OCI-LY3 (cell line): ENCODE results near the gene SERPINB1.

Experiments
- H2AFZ ChIP-seq: fragments of 200-600, 300-600 bp; shearing (Covaris generic); 2 replicates; pipeline ENCODE4 v1.6.0; 2014; ENCODE audit warnings: antibody characterized with exemption, low read depth, low read length
- H3K27ac ChIP-seq: fragments of 200-600, 300-600 bp; sonication (generic); 2 replicates; pipeline ENCODE4 v1.5.1; 2014; ENCODE audit warnings: mild to moderate bottlenecking, low read length, moderate library complexity, mixed read lengths
- H3K27me3 ChIP-seq: fragments of 200-600, 300-600 bp; sonication (generic); 2 replicates; pipeline ENCODE4 v1.6.1; 2014; ENCODE audit warnings: low read depth, low read length, mixed read lengths
- H3K36me3 ChIP-seq: fragments of 200-600, 300-600 bp; sonication (generic); replicated peaks from 2 replicates; pipeline ENCODE3; 2014; ENCODE audit warnings: low read depth, low read length, mixed read lengths
- H3K4me1 ChIP-seq: fragments of 300-600, 200-600 bp; sonication (generic); 2 replicates; pipeline ENCODE4 v1.6.1; 2014; ENCODE audit warnings: low read length, mixed read lengths
- H3K4me2 ChIP-seq: fragments of 200-600, 300-600 bp; sonication (generic); 2 replicates; pipeline ENCODE4 v1.6.1; 2014; ENCODE audit warnings: low read length, mixed read lengths
- H3K4me3 ChIP-seq: fragments of 300-600, 200-600 bp; sonication (generic); 2 replicates; pipeline ENCODE4 v1.5.1; 2014; ENCODE audit warnings: antibody characterized with exemption, mild to moderate bottlenecking, low read length, moderate library complexity
- H3K79me2 ChIP-seq: fragments of 300-600, 200-600 bp; shearing (Covaris generic); 2 replicates; pipeline ENCODE4 v1.6.1; 2014; ENCODE audit warnings: mild to moderate bottlenecking, low read length, mixed read lengths
- H3K9ac ChIP-seq: fragments of 300-600, 200-600 bp; shearing (Covaris generic); 2 replicates; pipeline ENCODE4 v1.6.0; 2014; ENCODE audit warnings: mild to moderate bottlenecking, low read length, moderate library complexity
- H3K9me3 ChIP-seq: fragments of 200-600, 300-600 bp; shearing (Covaris generic); 2 replicates; pipeline ENCODE4 v1.6.1; 2014; ENCODE audit warnings: low read length, mixed read lengths; ENCODE audit not compliant: insufficient read depth
- H4K20me1 ChIP-seq: fragments of 200-600, 300-600 bp; sonication (generic); 2 replicates; pipeline ENCODE4 v1.6.1; 2016; ENCODE audit warnings: low read length, mixed read lengths; ENCODE audit not compliant: insufficient read depth
- EZH2phosphoT487 ChIP-seq: fragments of 200-600 bp; shearing (Covaris generic); IDR thresholded peaks from 2 replicates; pipeline ENCODE4 v1.6.1; 2018; ENCODE audit warnings: antibody characterized with exemption, mixed run types, low read depth
- TF ChIP-seq, protein P1 (sequence below): fragments of 200-600, 300-600 bp; sonication (generic); IDR thresholded peaks from 2 replicates; pipeline ENCODE4 v1.5.1; 2014; ENCODE audit warnings: antibody characterized with exemption, low read length, low read depth

SERPINB1 gene

DNA sequence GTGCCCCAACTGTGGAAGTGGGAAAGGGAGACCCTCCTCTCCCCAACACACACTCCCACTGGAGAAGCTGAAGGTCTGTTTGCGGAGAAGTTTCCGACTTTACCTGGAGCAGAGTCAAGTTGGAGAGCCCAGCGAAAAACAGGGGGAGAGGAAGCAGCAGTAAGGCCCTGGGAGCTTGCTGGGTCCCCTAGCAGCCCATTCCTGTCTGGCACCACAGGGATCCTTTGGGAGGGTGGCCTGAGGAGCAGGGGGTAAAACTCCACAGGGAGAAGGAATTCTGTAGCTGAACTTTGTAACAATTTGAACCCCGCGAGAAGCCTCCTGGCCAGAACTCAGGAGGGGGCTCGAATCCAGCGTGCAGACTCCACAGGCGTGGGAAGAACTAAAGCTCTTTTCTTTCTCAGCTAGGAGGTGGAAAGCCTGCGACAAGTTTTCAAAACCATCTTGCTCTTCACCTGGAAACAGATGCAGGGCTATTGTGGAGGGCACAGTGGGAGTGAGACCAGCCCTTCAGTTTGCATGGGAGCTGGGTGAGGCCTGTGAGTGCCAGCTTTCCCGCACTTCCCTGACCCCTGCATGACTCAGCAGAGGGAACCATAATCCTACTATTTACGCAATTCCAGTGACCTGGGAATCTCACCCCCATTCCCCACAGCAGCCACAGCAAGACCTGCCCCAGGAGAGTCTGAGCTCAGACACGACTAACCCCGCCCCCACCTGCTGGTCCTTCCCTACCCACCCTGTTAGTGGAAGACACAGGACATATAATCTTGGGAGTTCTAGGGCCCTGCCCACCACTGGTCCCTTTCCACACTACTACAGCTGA, 35.6 kb upstream of the SERPINB1 start:
- Histone ChIP-seq H2AFZ (no peak overlapping the region), H3K36me3 (no peaks in the 10 kb centered on the region), H3K79me2 (no peaks in the 10 kb centered on the region), H3K4me3 (no peak overlapping the region), H3K4me2 (no peak overlapping the region), H3K4me1 (peaks cover 29% of the 10 kb centered on the region), H3K9me3 (no peaks in the 10 kb centered on the region), H3K9ac (no peak overlapping the region), H3K27ac (no peak overlapping the region), H3K27me3 (no peaks in the 10 kb centered on the region), H4K20me1 (no peaks in the 10 kb centered on the region)
- TF ChIP-seq, protein P1, sequence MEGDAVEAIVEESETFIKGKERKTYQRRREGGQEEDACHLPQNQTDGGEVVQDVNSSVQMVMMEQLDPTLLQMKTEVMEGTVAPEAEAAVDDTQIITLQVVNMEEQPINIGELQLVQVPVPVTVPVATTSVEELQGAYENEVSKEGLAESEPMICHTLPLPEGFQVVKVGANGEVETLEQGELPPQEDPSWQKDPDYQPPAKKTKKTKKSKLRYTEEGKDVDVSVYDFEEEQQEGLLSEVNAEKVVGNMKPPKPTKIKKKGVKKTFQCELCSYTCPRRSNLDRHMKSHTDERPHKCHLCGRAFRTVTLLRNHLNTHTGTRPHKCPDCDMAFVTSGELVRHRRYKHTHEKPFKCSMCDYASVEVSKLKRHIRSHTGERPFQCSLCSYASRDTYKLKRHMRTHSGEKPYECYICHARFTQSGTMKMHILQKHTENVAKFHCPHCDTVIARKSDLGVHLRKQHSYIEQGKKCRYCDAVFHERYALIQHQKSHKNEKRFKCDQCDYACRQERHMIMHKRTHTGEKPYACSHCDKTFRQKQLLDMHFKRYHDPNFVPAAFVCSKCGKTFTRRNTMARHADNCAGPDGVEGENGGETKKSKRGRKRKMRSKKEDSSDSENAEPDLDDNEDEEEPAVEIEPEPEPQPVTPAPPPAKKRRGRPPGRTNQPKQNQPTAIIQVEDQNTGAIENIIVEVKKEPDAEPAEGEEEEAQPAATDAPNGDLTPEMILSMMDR = no peak
- TF ChIP-seq EZH2phosphoT487 = no peak

DNA sequence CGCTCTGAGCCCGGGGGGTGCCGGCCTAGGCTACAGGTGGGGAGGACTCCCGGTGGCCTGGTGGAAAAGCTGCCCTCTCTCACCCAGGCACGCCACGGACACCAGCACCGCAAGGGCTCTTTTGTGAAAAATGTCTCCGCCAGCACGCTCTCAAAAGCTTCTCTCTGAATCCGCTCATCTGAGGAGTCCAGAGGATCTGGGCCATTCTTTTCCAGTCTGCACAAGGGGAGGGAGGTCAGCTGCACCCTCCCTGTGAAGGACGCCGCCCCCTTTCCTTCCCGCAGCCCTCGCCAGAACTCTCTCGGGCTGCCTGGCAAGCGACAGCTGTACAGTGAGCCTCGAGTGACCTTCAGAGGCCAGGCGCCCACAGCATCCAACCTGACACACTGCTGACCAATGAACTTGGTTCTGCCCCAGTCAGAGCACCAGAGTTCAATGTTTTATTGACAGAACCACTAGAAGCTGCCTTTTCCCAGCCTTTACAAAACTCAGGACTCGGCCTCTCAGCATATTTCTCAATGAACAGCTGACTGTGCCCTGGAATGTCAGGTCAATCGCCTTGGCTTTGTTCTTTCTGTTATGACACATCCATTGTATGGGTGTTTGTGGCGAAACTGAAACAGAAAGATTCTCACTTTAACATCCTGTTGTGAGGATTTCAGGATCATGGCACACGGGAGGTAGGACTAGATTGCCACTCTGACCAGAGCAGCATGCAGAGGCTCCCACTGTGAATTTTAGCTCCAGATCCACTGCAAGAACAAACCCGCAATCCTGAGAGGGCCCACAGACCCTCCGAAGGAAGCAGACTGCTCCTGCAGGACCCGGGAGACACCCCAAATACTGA, 34.8 kb upstream of the SERPINB1 start:
- Histone ChIP-seq H3K9ac (peak overlapping the region; percentile 44; the same call in 1 of the 2 replicates), H3K4me1 (peaks cover 30% of the 10 kb centered on the region), H3K4me2 (peak overlapping the region; percentile 99), H3K27ac (no peak overlapping the region), H3K79me2 (no peaks in the 10 kb centered on the region), H3K4me3 (peak overlapping the region; percentile 88), H4K20me1 (no peaks in the 10 kb centered on the region), H3K27me3 (no peaks in the 10 kb centered on the region), H2AFZ (no peak overlapping the region), H3K9me3 (no peaks in the 10 kb centered on the region), H3K36me3 (peaks cover 3% of the 10 kb centered on the region)
- TF ChIP-seq, protein P1 = no peak
- no peak for TF ChIP-seq EZH2phosphoT487

DNA sequence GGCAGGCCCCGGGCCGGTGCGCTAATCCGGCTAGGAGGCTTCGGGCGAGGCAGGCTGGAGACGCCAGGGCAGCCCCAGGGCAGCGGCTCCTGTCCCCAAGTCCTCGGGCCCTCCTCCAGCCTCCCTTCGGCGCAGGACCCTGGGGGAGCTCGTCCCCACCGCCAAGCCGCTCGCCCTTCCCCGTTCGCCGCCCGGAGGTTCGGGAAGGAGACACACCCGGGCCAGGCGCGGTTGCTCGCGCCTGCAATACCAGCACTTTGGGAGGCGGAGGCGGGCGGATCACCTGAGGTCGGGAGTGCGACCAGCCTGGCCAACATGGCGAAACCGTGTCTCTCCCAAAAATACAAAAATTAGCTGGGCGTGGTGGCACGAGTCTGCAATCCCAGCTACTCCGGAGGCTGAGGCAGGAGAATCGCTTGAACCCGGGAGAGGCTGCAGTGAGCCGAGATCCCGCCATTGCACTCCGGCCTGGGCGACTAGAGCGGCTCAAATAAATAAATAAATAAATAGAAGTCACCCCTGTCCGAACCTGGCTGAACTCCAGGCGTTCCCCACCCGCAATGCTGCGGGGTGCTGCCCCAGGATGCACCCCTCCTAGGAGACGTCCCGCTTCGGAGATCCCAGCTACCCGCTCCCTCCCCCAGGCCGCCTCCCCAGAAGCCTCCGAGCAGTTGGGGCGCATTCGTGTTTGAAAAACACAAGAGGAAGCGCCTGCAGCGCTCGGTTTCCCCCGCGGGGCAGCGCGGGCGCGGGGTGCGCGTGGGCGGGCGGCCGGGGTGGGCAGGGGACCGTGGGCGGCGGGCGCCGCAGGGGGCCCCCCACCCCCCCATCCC, 33.9 kb upstream of the SERPINB1 start:
- Histone ChIP-seq H3K79me2 (no peaks in the 10 kb centered on the region), H3K9me3 (no peaks in the 10 kb centered on the region), H3K4me2 (peak overlapping the region; percentile 99), H3K36me3 (peaks cover 3% of the 10 kb centered on the region), H3K27me3 (no peaks in the 10 kb centered on the region), H3K9ac (peak overlapping the region; percentile 91), H3K27ac (peak overlapping the region; percentile 63), H2AFZ (peak overlapping the region; percentile 67; the same call in 1 of the 2 replicates), H4K20me1 (no peaks in the 10 kb centered on the region), H3K4me1 (peaks cover 26% of the 10 kb centered on the region), H3K4me3 (peak overlapping the region; percentile 88)
- TF ChIP-seq EZH2phosphoT487 = no peak
- TF ChIP-seq, protein P1 = no peak
